Stimulated activated CD8-positive, alpha-beta memory T cell treated with anti-CD3 and anti-CD28 coated beads, Interleukin-7, amount 100 ng/mL, for 24 hours (primary cell): ENCODE data around the gene PACS1.
"Not testable (repeated sequence)": the region's sequence is repeated elsewhere in the genome, so short reads cannot be mapped to it uniquely, and the experiment has no call there.

Source experiments
- DNase-seq: peaks from one replicate; pipeline ENCODE4 v3.0.0-alpha.2; 2020; ENCODE audit warnings: low read depth

The PACS1 gene

GRCh38 chr11:66069715-66070603 is at the start of gene PACS1:
TSS of gene PACS1 (plus strand) at chr11:66070272. CDS start at chr11:66070487, 215 bp downstream.
- peak; percentile 57 for DNase-seq

- no peak for DNase-seq
These were observed 49.3 kb upstream of the PACS1 start for GRCh38 chr11:66020618-66021357.

DNA sequence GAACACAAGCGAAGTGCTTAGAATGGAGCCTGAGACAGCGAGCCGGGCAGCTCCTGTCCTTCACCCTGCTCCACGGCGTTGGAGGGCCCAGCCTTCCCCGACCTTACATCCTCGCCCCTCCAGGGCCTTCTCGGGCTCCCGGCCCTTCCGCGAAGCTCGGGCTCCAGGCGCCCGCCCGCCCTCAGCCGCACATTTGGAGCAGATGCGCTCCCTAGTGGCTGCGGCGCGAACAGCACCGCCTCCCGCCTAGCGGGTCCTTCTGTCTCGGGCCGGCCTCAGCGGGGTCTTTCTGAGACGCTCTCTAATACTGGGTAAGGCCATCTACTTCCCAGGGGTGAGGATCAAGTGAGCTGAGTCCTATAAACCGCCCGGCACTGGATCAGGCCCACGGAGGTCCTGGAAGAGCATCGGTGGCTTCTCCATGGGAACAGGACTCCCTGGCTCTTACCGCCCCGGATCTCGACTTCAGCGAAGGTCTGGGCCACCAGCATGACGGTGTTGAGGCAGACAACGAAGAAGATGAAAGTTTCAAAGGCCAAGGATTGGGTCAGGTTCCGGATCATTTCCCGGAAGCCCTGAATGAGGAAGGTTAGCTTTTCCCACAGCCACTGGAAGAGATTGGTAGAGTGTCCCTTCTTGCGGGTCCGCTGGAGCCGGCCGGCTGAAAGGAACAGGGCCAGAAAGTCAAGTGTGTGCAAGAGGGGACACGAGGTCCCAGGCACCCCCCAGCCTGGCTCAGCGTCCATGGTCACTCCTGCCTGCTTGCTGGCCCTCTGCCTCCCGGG is 47.5 kb upstream of the PACS1 start:
- DNase-seq: peak; percentile 66

DNA sequence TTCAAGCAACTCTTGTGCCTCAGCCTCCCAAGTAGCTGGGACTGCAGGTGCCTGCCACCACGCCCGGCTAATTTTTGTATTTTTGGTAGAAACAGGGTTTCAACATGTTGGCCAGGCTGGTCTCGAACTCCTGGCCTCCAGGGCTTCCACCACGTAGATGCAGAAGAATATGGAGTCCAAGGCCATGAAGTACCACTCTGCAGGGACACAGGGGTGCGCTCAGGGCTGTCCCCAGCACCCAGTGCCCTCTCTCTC is 47.0 kb upstream of the PACS1 start:
- not testable (repeated sequence) for DNase-seq

- DNase-seq: no peak
These were observed 44.0 kb upstream of the PACS1 start, which contains the start of gene CATSPER1 for GRCh38 chr11:66026017-66026529. TSS of gene CATSPER1 (minus strand) at chr11:66026479. CDS start at chr11:66026379, 100 bp downstream.

DNA sequence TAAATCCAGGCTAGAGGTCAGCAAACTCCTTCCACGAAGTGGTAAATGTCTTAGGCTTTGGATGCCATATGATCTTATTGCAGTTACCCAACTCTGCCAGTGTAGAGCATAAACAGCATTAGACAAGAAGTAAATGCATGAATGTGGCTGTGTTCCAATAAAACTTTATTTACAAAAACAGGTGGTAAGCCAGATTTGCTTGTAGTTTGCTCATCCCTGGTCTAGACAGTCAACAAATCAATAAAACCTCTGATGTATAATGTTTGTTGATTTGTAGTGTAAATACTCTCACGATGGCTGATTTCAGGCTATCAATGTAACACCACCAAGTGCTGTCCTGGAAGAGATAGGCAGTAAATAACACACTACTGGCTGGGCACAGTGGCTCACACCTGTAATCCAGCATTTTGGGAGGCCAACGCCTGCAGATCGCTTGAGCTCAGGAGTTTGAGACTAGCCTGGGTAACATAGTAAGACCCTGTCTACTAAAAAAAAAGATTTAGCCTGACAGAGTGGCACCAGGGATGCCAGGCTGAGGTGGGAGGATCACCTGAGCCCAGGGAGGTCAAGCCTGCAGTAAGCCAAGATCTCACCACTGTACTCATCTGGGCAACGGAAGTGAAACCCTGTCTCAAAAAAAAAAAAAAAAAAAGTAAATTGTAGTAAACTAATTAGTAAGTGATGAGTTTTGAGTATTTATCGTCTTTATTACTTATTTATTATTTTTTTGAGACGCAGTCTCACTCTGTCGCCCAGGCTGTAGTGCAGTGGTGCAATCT is 36.9 kb upstream of the PACS1 start:
- no peak for DNase-seq

DNA sequence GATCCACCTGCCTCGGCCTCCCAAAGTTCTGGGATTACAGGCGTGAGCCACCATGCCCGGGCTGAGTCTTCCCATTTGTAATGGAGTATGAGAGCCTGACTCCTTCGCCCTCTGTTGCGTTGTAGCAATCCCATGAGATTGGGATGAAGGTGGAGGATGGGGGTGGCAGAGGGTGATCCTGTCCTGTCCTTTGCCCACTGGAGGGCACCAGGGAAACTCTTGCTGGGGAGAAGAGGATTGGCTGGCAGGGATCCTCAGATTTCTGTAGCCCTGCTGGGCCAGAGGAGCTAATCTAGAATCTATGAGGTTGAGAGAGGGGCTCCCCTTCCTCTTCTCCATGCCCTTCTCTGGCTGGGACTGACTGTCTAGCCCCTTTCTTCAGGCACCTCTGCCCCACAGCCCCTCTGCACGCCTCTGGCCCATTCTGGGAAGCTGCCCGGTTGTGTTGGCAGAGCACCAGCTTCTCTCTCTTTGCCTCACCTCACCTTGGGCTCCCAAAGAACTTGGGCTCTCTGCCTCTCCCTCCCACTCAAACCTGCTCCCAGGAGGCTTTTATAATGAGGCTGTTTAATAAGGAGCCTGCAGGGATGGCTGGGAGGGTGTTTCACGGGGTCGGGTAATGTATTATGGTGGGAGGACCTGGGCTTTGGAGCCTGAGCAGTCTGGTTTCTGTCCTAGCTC is 34.3 kb upstream of the PACS1 start:
- no peak for DNase-seq

GRCh38 chr11:66036334-66036710 is 33.8 kb upstream of the PACS1 start:
- DNase-seq: no peak

DNA sequence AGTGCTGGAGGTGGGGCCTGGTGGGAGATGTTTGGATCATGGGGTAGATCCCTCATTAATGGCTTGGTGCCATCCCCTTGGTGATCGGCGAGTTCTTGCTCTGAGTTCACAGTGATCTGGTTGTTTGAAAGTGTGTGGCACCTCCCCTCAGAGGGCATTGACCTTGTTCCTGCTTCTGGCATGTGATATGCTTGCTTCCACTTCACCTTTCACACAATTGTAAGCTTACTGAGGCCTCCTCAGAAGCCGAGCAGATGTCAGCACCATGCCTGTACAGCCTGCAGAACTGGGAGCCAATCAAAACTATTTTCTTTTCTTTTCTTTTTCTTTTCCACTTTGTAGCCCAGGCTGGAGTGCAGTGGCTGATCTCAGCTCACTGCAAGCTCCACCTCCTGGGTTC is 32.7 kb upstream of the PACS1 start:
- no peak for DNase-seq

DNA sequence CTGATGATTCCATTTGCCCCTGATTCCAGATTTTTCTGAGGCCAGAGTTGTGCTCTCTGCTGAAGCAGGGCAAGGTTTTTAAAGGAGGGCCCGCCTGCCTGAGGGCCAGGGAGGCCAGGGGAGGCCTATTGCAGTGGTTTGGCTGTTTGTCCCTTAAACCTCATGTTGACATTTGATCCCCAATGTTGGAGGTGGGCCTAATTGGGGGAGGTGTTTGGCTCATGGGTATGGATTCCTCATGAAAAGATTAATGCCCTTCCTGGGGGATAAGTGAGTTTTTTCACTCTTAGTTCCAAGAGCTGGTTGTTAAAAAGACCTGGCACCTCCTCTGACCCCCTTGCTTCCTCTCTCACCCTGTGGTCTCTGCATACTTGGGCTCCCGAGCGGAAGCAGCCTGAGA is 30.3 kb upstream of the PACS1 start:
- DNase-seq: no peak

- no peak for DNase-seq
These were observed 27.7 kb upstream of the PACS1 start for GRCh38 chr11:66042227-66042995.

DNA sequence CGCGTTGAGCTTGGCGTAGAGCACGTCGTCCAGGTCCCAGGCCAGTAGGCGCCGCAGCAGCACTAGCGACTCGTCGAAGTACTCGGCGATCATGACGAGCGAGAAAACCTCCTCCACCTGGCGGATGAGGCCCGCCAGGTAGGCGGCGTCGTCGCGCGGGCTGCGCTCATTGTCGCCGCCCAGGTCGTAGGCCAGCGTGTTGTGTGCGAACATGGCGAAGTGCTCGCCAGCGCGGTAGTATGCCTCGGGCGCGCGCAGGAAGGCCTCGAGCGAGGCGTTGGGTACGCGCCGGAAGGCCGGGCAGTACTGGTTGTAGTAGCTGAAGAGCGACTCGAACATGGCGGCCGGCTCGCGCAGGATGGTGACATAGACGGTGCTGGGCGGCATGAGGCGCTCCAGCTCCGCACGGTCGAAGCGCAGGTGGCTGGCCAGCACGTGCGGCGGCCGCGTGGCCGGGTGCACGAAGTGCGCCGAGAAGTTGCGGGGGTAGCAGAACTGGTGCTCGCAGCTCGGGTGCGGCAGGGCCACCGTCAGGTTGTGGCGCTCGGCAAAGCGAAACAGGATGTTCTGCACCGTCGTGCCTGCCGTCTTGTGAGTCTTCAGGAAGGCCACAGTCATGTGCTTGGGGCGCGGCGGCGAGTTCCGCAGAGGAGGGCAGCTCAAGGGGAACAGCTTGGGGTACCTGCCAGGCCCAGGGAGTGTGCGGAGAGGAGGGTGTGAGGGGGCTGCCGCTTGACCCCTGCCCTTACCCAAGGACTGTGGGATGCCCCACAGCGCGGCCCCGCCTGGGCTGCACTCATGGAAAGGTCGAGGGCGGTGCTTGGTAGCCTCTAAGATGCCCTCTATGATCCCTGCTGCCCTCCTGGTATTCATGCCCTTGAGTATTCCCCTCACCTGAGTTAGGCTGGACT is 26.8 kb upstream of the PACS1 start:
- no peak for DNase-seq

GRCh38 chr11:66044757-66045156 is 25.3 kb upstream of the PACS1 start:
- no peak for DNase-seq

DNA sequence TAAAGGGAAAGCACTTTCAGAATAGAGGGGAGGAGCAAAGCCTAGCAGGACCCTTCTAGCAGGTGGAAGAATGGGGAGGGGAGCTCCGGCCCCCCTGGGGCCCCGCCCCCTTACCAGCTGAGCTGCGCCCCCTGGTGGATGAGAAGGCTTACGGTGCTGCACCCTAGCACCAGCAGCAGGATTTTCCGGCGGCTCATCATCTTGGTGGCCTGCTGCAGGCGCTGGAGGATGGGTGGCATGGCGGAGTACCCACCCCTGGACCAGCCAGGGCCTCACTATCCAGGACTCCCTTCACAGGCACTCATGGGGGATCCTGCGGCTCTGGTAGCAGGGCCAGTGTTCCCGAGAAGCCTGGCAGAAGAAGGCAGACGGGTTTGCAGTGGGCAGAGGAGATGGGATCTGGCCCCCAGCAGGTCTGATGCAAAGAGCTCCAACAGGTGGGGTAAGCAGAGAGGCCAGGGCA is 24.9 kb upstream of the PACS1 start:
- peak; percentile 72 for DNase-seq

DNA sequence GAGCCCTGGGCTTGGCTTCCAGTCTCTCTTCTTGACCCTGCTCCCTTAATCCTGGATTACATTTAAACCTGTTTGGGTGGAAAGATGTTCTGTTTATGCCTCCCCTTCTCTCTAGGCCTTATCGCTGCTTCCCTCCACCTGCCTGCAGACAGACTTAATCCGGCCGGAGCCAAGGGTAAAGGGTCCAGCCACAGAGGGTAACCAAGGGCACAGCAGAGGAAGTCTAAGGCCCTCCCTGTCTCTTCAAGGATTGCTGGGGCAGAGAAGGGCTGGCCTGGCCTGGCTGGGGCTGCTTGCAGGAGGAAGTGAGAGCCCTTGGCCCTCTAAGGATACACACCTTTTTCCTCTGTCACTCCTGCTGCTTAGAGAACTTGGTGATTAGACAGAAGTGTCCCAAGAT is 23.2 kb upstream of the PACS1 start:
- no peak for DNase-seq

- no peak for DNase-seq
These were observed 22.3 kb upstream of the PACS1 start for GRCh38 chr11:66047541-66048365.

DNA sequence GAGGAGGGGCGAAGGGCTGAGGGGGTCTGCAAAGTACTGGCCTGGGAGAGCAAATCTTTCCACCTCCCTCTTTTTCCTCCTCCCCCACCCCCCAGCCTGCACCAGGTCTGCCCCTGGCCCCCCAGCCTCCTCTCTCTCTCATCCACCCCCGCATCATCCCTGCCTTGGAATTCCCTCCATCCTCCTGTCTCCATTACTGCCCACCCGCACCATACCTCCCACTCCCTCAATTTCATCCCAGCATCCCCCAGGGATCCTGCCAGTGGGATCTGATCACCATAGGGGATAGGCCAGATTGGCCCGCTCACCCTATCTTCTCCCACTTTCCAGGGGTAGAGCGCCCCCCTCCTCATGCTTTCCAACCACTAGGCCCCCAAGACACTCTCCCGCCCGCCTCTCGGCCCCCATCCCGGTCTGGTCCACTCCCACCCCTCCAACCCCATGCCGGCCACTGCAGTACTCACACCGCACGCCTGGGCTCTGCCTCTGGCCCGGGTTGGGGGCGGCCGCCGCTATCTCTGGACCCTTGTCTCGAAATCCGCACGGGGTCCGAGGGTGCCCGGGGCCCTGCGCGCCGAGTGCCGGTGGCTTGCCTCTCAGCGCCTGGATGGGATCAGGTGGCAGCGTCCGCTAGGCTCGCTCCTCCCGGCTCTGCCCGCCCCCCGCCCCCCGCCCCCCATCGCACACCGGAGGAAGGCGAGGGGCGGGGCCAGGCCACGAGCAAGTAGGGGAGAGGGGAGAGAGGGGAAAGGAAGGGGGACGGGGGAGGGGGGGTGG is 21.3 kb upstream of the PACS1 start, which contains the start of gene GAL3ST3:
Gene GAL3ST3, minus strand, starts transcription at position 615 of the 777 bp plus-strand sequence. CDS start 3,746 bp downstream, outside the sequence.
- DNase-seq: no peak
